Retinal pigment epithelial cell (primary cell): ENCODE results near the gene GDA.

ENCODE experiments used
- DNase-seq: peaks from one replicate; pipeline ENCODE4 v3.0.0-alpha.2; 2010; ENCODE audit warnings: low read depth
- H3K4me3 ChIP-seq: 2 replicates; pipeline ENCODE4 v1.5.1; 2011; ENCODE audit warnings: mild to moderate bottlenecking, low read length, control low read depth, moderate library complexity
- CTCF ChIP-seq: conservative IDR thresholded peaks from 2 replicates; pipeline ENCODE4 v1.5.1; 2011; ENCODE audit warnings: low read depth, low read length, control low read depth, inconsistent platforms

Gene GDA

DNA sequence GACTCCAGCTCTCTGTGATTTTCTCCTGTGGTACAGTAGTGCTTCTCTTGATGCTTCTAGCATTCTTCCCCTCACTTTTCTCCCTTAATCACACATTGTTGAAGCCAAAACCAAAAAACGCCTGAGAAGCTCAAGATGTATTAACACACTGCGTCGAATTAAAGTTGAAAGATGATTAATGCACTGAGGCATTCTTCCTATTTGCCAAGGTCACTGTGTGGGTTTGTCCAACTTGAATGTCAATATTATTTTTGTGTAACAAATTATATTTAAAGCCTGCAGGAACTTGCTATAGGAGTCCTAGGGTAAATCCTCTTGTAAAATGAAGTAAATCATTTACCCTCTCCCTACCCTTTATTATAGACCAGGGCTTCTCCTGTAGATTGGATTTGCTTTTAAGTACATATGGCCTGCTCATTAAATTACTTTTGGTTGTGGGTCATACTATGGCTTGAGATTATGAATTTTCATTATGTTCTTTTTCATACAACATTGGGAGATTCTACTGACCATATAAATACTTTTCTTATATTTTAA is 68.1 kb downstream of the GDA start:
- no peak overlapping the region for H3K4me3 ChIP-seq
- no peak for TF ChIP-seq CTCF
- no peak for DNase-seq

- DNase-seq, result no peak
- no peak for TF ChIP-seq CTCF
These were observed 71.3 kb downstream of the GDA start for GRCh38 chr9:72220589-72220988.

DNA sequence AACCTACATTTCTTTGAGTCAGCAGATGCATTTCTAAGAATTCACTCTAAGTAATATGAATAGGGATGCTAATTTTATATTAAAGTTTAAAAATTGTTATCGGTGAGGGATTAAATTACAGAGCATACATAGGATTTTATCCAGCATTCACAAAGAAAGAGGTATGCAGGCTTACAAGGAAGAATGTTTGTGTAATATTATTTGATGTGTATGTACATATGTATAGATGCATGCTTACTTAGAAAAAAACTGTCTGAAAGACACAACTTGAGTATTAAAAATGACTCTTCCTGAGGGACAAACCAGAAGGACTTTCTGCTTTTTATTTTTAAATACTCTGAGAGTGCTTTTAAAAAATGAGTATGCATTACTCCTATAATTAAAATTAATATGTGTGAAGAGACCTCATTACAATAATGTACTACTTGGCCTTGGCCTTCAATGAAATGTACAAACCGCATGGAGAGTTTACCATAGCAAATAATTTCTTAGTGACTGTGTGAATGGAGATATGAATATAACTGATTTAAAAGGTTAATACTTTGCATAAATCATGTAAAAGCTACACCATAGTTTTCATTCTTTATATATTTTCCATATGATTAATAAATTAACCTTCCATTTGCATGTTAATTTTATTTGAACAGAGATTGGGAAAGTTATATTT is 77.0 kb downstream of the GDA start:
- no peak for TF ChIP-seq CTCF
- DNase-seq, result no peak
- no peak overlapping the region for H3K4me3 ChIP-seq

More at GRCh38 chr9:72220589-72220988, 71.3 kb downstream of the GDA start:
- H3K4me3 ChIP-seq, result no peak overlapping the region

- no peak for TF ChIP-seq CTCF
- no peak overlapping the region for H3K4me3 ChIP-seq
- no peak for DNase-seq
These were observed 79.0 kb downstream of the GDA start for GRCh38 chr9:72228282-72228681.

- no peak for TF ChIP-seq CTCF
- no peak for DNase-seq
- H3K4me3 ChIP-seq, result no peak overlapping the region
These were observed 83.5 kb downstream of the GDA start for GRCh38 chr9:72232778-72233177.

GRCh38 chr9:72247549-72247948 is 98.3 kb downstream of the GDA start:
- DNase-seq, result no peak
- no peak overlapping the region for H3K4me3 ChIP-seq
- no peak for TF ChIP-seq CTCF

- no peak overlapping the region for H3K4me3 ChIP-seq
- no peak for TF ChIP-seq CTCF
- DNase-seq, result no peak
These were observed 102.3 kb downstream of the GDA start for GRCh38 chr9:72251589-72251988.
